ENCODE measurements around the gene ZBED5.

The ZBED5 gene

DNA sequence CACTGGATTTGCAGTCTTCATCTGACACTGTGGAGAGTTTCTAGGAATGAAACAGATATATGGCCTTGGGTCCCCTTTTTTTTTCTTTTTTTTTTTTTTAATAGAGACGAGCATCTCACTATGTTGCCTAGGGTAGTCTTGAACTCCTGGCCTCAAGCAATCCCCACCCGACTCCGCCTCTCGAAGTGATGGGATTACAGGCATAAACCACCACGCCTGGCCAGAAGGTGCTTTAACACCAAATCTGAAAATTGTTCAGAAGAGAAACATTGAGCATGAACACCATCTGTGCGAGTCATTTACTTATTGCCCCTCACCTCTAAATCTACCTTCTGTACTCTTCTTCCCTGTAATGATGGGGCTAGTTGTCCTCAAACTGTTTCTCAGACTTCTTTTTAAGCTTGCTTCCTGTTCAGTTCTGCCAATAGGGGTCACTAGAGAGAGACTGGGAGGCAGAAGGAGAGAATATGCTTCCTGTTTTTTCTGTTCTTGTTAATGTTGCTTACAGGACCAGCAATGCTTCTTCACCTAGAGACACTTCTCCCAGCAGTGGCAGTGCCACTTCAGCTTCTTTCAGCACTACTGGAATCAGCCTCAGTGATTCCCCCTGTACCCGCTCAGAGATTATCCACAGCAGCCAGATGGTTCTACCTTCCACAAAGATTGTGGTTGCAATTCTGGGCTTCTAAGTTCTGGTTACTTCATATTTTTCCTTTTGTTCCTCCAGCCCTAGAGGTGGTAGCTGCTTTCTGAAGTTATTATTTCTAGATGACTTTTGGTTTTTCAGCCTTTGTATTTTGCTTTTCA is 20.8 kb upstream of the ZBED5 start:
- no peak for DNase-seq

DNA sequence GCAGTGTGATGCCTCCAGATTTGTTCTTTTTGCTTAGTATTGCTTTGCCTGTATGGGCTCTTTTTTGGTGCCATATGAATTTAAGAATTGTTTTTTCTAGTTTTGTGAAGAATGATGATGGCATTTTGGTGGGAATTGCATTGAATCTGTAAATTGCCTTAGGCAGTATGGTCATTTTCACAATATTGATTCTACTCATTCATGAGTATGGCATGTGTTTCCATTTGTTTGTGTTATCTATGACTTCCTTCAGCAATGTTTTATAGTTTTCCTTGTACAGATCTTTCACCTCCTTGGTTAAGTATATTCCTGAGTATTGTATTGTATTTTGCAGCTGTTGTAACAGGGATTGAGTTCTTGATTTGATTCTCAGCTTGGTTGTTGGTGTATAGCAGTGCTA is 18.3 kb upstream of the ZBED5 start:
- DNase-seq: no peak

DNA sequence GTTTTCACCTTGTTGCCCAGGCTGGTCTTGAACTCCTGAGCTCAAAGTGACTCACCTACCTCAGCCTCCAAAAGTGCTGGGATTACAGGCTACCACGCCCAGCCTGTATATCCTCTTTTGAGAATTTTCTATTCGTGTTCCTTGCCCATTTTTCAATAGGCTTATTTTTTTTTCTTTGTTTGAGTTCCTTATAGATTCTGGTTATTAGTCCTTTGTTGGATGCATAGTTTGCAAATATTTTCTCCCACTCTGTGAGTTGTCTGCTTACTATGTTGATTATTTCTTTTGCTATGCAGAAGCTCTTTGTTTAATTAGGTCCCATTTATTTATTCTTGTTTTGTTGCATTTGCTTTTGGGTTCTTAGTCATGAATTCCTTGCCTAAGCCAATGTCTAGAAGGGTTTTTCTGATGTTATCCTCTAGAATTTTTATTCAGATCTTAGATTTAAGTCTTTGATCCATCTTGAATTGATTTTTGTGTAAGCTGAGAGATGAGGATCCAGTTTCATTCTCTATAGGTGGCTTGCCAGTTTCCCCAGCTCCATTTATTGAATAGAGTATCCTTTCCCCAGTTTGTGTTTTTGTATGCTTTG is 17.7 kb upstream of the ZBED5 start:
- no peak for DNase-seq

DNA sequence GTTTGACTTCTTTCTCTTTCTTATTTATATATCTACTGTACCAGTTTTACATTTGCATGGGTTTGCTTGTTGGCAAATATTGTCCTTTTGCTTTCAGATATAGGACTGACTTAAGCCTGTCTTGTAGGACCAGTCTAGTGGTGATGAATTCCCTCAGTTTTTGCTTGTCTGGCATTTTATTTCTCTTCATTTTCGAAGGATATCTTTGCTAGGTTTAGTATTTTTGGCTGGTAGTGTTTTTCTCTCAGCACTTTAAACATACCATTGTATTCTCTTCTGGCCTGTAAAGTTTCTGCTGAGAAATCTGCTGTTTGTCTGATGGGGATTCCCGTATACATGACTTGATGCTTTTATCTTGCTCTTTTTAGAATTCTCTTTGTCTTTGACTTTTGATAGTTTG is 14.2 kb upstream of the ZBED5 start:
- DNase-seq: no peak

DNA sequence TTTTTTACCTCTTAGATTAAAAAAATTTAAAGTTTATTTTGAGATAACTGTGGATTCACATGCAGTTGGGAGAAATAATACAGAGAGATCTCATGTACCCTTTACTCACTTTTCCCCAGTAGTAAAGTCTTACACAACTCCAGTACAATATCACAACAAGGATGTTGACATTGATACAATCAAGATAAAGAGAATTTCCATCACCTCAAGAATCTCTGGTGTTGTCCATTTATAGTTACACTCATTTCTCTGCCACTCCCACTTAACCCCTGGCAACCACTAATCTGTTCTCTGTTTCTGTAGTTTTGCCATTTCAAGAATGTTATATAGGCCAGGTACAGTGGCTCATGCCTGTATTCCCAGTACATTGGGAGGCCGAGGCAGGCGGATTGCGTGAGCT is 10.5 kb upstream of the ZBED5 start:
- DNase-seq: no peak

DNA sequence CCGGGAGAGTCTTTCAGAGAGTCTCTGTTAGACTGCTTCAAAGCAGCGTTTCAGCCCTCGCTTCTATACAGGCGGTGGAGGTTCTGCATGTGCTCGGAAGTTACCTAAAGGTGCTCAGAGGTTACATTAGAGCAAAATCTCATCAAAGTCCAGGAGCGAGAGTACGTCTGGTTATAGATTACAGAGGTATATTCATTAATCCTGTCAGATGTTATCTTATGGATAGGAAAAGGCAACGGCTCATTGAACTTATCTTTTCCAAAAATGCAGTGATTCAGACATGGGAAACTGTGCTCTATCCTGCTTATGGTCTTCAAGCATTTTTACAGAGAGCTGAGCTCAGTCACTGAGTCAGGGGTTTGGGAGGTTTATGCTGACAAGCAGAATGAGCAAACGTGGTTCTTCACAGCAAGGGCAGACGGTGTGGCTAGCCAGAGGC is 9.1 kb upstream of the ZBED5 start:
- no peak for DNase-seq

DNA sequence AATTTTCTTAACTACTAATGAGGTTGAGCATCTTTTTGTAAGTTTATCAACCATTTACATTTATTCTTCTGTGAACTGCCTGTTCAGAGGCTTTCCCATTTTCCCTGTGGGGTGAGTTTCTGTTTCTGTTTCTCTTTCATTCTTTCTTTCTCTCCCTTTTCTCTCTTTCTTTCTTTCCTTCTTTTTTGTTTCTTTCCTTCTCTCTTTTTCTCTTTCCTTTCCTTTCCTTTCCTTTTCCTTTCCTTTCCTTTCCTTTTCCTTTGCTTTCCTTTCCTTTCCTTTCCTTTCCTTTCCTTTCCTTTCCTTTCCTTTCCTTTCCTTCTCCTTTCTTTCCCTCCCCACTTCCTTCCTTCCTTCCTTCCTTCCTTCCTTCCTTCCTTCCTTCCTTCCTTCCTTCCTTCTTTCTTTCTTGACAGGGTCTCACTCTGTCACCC is 8.0 kb upstream of the ZBED5 start:
- no peak for DNase-seq

DNA sequence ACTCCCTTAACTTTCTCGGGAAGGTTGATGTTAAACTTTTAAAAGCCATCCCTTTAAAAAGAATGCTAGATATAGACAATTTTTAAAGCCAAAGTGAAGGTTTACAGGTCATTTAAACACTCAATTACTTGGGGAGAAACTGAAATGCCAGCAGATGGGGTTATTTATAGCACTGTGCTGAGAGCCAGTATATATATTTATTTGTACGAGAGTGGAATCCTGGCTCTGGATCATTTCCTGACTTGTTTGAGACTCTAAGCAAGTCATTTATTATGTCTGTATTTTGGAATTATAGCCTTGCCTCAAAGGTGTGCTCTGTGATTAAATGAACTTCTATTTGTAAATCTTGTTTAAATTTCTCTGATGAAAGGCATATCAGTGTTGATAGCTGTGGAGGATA is 6.8 kb upstream of the ZBED5 start:
- no peak for DNase-seq

DNA sequence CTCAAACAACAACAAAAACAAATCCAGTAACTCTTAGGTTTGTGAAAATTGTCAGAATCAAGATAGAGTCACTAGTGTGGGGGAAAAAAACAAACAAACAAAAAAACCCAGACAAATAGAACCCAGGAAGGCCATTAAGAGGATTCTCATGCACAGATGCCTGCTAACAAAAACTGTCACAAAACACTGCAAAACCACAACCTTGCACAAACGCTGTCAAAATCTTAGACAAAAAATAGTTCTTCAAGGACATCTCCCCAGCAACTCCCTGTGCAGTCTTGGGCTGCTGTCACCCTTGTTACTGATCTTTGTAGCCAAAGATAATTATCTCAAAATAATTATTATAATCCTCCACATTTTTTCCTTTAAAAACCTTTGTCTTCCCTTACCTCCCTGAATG is 4.6 kb upstream of the ZBED5 start:
- no peak for DNase-seq

DNA sequence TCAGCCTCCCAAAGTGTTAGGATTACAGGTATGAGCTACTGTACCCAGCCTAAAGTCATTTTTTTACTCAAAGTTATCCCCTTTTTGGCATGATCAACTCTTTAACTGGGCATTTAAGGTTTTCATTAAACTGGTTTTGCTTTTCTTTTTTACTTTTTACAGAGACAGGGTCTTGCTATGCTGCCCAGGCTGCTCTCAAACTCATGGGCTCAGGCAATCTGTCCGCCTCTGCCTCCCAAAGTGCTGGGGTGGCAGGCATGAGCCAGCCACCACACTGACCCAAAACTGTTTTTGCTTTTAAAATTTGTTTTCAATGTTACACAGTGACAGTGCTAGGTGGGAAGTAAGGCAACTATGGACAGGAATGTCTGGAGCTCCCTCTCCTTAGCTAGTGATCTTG is 3.9 kb upstream of the ZBED5 start:
- DNase-seq: no peak

DNA sequence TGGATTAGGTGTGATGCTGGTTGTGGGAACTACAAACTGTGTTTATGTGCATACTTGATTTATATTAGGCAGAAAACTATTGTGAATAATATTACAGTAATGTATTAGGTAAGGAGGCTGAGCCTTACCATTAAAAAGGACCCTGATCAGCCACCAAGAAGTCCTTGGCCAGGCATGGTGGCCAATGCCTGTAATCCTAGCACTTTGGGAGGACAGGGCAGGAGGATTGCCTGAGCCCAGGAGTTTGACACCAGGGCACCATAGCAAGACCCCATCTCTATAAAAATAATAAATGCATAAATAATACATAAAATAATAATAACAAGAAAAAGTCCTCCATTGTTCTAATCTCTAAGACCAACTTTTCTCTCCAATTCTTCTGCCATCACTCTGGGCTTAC is 3.2 kb upstream of the ZBED5 start:
- DNase-seq: no peak

DNA sequence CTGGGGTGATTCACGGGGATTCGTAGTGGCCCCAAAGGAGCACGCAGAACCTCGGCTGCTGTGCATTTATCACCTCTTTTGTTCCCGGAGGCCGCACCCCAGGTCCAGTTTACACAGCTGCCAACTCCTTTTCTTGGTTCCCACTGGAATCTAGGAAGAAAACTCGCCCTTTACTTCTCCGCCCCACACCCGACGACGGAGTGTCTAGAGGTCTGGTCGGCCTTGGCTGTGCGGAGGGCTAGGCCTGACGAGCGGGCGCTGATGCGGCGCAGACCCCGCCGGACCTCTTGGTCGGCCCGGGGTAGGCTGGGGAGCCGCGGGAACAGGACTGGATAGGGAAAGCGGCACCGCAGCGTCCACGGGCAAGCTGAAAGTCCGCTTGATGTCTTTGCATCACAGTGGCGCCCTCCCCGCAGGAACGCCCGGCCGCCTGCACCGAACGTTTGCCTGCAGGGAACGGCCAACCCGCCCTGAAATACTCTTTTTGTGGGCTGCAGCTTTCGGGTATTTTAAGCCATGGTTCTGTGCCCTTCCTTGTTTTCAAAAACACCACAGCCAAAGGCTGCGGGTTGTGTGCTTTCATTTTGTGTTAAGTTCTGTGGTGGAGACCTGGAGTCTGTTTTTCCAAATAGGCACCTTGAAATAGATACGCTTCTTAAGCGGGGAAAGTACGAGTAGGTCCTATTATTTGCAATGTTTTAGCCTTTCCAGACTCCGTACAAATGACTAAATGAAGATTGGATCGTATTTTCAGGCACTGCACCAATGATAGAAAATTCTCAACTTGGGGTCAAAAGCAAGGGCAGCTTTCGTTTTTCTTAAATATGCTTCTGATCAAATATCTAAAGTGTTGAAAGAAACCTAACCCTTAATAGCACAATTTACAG is 829 bp upstream of the ZBED5 start:
- no peak for DNase-seq

DNA sequence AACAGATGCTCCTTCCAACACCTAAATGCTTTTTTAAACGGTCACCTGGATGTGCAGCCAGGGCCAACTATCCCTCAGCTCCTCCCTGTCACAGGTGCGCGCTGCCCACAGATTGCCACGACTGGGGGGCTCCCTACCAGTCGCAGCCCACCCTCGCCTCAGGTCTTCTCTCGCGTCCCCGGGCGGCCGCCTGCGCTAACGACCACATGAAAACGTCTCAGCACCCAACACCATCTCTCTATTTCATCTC is 469 bp downstream of the ZBED5 start:
- DNase-seq: no peak

DNA sequence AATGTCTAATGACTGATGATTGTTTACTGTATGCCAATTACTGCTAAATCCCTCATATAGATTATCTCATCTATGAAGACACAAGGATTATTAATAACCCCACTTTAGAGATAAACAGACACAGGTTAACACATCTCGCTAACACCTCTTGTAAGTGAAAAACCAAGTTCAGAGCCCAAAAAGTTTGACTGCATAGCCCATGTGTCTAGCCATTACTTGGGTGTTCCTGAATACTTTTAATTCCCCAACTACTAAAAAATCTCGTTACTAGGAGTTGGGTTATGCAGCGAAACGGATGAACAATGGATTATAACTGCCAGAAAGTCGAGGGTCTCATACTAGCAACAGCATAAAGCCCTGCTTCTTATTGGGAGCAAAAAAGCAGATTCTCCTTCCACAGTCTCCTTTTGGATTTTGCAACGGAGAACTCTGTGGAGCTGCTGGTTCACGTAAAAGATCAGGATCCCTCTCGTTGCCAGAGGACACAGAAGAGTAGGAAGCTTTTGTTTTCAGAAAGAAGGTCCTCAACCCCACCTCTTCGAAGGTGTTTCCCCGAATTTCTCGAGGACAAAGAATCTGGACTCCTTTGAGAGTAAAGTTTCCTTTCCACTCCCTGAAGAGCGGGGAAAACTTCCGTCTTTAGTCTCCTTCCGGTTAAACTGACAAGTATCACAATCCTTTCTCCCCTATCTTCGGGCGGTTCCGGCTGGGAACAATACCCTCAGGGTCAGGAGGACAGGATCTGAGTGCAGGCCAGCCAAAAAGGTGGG is 979 bp downstream of the ZBED5 start:
- DNase-seq: no peak

DNA sequence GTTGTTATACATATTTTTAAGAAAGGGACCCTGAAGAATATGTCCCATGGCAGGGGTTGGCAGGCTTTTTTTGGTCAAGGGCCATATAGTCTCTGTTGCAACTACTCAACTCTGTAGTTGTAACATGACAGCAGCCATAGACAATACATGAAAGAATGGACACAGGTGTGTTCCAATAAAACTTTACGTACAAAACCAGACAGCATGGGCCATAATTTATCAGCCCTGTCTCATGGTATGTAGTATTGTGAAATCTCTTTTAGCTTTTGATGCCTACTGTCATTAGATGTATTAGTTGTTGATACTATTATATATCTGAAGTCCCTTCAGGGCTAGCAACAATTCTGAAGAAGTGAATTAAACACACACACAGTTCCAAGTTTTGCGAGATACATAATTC is 2.6 kb downstream of the ZBED5 start:
- DNase-seq: no peak

DNA sequence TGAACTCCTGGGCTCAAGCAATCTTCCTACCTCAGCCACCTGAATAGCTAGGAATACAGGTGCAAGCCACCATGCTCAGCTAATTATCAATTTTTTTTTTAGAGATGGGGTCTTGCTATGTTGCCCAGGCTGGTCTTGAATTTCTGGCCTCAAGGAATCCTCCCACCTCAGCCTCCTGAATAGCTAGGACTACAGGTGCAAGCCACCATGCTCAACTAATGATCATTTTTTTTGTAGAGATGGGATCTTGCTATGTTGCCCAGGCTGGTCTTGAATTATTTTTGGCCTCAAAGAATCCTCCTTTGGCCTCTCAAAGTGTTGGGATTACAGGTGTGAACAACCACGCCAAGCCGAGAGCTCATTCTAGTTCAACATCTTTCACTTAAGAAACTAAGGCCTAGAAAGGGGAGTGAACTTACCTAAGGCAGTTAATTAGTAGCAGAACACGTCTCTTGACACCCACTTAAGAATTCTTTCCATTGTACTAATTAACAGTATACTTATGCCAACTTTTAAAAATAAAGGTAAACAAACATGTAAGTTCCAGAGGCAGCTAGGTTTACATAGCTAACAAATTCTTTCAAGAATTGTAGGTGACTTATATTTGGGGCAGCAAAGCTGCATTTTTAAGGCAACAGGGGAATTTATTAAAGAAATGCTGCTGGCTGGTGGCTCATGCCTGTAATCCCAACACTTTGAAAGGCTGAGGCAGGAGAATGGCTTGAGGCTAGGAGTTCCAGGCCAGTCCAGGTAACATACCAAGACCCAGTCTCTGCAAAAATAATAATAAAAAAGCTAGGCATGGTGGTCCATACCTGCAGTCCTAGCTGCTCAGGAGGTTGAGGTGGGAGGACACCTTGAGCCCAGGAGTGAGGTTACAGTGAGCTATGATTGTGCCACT is 9.6 kb downstream of the ZBED5 start:
- DNase-seq: no peak

DNA sequence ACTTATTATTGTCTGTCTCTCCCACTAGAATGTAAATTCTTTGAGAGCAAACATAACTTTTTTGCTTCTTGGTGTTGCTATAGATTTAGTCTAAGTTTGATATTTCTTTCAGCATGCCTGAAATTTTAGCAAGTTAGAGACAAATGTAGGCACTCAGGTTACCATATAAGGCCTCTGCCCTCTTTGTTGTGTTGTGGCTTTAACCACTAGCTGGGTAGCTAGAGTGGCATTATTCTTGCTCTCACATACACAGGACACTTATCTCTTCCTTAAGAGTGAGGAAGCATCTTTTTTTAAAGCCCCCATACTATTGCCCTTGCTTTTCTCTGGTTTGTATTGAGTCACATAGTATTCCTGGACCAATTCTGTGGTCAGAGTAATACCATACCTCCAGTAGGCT is 11.2 kb downstream of the ZBED5 start:
- DNase-seq: no peak

DNA sequence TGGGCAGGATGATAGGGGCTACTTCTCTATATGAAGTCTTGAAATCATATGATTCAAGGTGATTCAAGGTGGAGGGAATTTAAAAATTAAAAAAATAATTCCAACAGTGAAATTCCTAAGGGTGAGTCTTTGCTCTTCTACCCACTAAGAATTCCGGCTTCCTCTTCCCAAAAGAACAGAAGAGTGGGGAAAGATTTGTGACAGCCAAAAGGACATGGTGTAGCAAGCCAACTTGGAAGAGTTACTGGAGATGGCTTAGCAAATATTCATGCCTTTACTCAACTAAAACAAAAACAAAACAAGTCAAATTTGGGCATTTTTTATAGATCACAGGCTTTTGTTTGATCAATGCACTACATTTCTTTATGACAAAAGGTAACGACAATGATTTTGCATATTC is 12.3 kb downstream of the ZBED5 start:
- DNase-seq: no peak

DNA sequence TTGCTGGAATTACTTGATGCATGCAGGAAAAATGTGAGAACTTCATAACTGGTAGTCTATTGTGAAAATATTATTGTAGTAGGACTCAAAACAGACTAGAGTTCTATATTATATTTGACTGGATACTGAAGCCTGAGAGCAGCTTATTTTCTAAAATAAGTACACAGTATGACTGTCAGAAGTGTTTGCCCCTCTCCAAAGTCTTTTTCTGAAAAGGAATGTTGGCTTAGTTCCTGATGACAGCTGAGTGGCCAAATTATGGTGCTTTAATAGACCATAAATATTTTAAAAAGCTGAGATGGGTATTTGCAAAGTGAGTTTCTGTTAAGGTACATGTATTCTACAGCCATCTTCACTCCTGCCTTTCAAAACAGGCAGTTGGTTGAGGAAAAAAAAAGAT is 13.1 kb downstream of the ZBED5 start:
- DNase-seq: no peak

DNA sequence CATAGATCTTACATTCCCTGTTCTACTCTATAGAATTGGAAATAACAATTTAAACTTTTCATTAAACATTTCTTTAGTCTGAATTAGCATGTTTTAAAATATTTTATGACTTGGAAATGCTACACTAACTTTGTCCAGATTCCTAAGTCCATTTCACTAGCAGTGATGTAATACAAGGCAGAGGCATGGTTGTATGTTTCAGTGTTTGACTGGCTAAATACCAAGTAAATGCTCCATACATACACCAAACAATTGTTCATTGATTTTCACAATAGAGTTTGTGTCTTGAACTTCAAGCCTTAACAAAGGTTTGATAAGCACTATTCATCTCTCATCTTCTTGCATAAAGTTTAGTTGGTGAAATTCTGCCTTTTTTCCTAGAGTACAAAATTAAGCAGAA is 13.5 kb downstream of the ZBED5 start:
- no peak for DNase-seq

DNA sequence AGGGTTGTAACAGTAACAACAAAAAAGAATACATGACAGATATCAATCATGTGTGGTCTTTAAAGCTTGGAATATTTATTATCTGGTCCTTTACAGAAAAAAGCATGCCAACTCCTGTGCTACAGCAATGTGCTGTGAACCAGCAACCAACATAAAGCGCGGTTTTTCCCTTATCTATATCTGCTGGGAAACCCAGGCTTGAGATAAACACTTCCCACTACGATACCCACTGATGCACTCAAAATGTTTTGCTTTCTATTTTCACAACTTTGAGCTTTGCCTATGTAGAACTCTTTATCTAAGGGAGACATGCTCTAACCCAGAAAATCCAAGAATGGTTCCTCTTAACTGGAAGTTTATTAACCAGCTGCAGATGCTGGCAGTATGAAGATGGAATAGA is 19.0 kb downstream of the ZBED5 start:
- DNase-seq: no peak

DNA sequence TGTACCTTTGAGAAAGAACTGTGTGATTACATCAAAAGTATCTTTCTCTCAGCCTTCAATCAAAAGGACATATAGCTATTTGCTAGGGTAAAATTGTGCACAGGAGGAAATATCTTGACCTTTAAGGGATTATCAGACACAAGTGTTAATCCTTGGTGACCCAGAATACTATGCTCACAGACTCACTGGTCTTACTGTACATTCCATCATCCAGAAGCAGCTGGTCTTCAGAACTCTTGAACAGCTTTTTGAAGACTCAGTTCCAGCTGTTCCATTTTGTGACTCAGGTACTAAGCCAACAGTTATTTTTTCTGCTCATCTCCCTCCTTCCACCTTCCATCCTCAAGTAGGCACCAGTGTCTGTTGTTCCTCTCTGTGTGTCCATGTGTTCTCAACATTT is 19.8 kb downstream of the ZBED5 start:
- DNase-seq: no peak

Data from stimulated activated CD4-positive, alpha-beta T cell treated with anti-CD3 and anti-CD28 coated beads, Interleukin-1b, Interleukin-23, amount 100 ng/mL, for 48 hours (primary cell).